Adrenal gland (tissue), 12 donors: ENCODE data around the gene ACER2. TPM values are rescaled to one million over a fixed set of nuclear protein-coding genes. Genes with fewer than 3 reads are reported as not detected.
"Not testable (repeated sequence)": the region's sequence is repeated elsewhere in the genome, so short reads cannot be mapped to it uniquely, and the experiment has no call there.

Experiments used
- DNase-seq, 7 donors: peaks; one replicate each; pipeline ENCODE4 v3.0.0-alpha.2; 2019 to 2020
- H3K27ac ChIP-seq, 5 donors: fragments of 200-600 bp; sonication (generic) in 4 of 5; 1 replicate in 3 of 5; 2 replicates in 2 of 5; pipeline versions ENCODE4 v1.5.1 to v1.8.0; 2016 to 2020; ENCODE audit warnings: mild to moderate bottlenecking in 1 of 5
- H3K27me3 ChIP-seq: fragments of 200-600 bp; 2 replicates; pipeline ENCODE4 v1.8.0; 2021
- H3K36me3 ChIP-seq, 2 donors: fragments of 200-600 bp; replicated peaks in 1 of 2; 1 replicate in 1 of 2; 2 replicates in 1 of 2; pipeline versions ENCODE4 v1.5.1 to v1.8.0; 2018 to 2022
- H3K4me1 ChIP-seq, 2 donors: fragments of 200-600 bp; replicated peaks in 1 of 2; 1 replicate in 1 of 2; 2 replicates in 1 of 2; pipeline versions ENCODE4 v1.5.1 to v1.8.0; 2018 to 2021
- H3K4me3 ChIP-seq, 4 donors: fragments of 200-600 bp; sonication (generic) in 3 of 4; one replicate each; pipeline ENCODE4 v1.5.1; 2016 to 2018
- H3K9me3 ChIP-seq, 3 donors: fragments of 200-600 bp; sonication (generic) in 1 of 3; replicated peaks in 1 of 3; 1 replicate in 2 of 3; 2 replicates in 1 of 3; pipeline versions ENCODE4 v1.5.1 to v1.8.0; 2016 to 2021
- POLR2A ChIP-seq, 2 donors: fragments of 450-650 bp; IDR thresholded peaks; one replicate each; pipeline ENCODE4 v1.6.1; 2017; ENCODE audit warnings: antibody characterized with exemption in 2 of 2, mild to moderate bottlenecking in 2 of 2, moderate library complexity in 1 of 2
- WGBS, 4 donors: extraction: QIAGEN DNeasy Blood & Tissue Kit in 2 of 4; methylation state at CpG; one replicate each; pipeline versions ENCODE4 v1.1.5 to v1.1.7; 2013 to 2017; 5-methylcytosine and 5-hydroxymethylcytosine counted together
- intact Hi-C, 2 donors: fragments of 100-400 bp; cut with DNase I; formaldehyde crosslinking; loops; one replicate each; pipeline versions ENCODE4 v1.14.1 to v1.15.0; 2022 to 2023
- polyA plus RNA-seq, 3 donors: library from polyadenylated mRNA; stranded (reverse); fragments of 200-250 nt in 2 of 3; fragments of 350-450 nt in 1 of 3; fragmentation: Illumina TruSeq in 1 of 3; extraction: RNeasy Lipid Tissue Mini Kit (QIAGEN cat#74804) in 1 of 3; gene quantifications; one replicate each; pipeline ENCODE4 v1.2.3, GENCODE V29; 2013 to 2014
- total RNA-seq, 9 donors: library from RNA; depleted of rRNA in 4 of 9; stranded (reverse); fragments of >200 nt in 4 of 9; fragments of 120-200 nt in 1 of 9; fragmentation: NEBNext Ultra II Directional in 1 of 9; extraction: Animal tissue kit (Norgen Biotek cat#: 25700) in 1 of 9; gene quantifications; one replicate each; pipeline versions ENCODE4 v1.1.0 to v1.2.4, GENCODE V29; 2013 to 2023
- TF ChIP-seq, protein P1 (sequence below), 6 experiments: fragments of 450-650 bp in 4 of 6; fragments of 200-600 bp in 2 of 6; sonication (generic) in 1 of 6; IDR thresholded peaks; 1 replicate in 5 of 6; 2 replicates in 1 of 6; pipeline versions ENCODE4 v1.5.1 to v1.8.0; 2016 to 2021; ENCODE audit warnings: antibody characterized with exemption in 6 of 6, mild to moderate bottlenecking in 2 of 6, moderate library complexity in 1 of 6
- donor health status: healthy with polysubstance abuse.
- donor health status: Bipolar disorder and iron deficiency.
- donor health status: DM: yes; HTN: yes; CAD: no.
- donor health status: DM: no; HTN: no; CAD: no.
- donor health status: DM: no; HTN: no; CAD: no.
- donor health status: DM: yes; HTN: yes; CAD: no.

ACER2 gene
- total and polyA plus RNA-seq, 12 donors: 0.24 to 10.0 (median 5.3) TPM

DNA sequence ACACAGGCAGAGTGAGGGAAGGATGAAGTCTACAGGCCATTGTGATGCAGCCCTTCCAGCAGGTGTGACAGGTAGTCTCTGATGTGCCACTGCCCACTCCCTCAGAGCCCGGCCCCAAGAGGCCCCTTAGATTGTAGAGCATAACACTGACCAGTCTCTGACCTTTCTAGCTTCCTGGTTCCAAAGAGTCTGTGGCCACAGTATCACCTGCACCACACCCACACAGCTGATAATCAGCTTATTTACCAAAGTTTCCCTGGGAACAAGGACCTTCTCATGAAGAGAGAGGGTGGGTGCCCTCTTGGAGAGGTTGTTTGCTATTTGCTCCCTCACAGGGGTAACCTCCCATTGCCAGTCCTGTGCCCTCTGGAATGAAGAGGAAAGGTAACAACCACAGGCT, 11.0 kb upstream of the ACER2 start:
- Histone ChIP-seq H3K4me3 (no peak overlapping the region), H3K4me1 (no peaks in the 10 kb centered on the region), H3K27me3 (no peaks in the 10 kb centered on the region), H3K27ac (no peak overlapping the region), H3K36me3 (no peaks in the 10 kb centered on the region), H3K9me3 (no peaks in the 10 kb centered on the region)
- DNase-seq: no peak
- intact Hi-C loops: no loop called here
- TF ChIP-seq, protein P1, sequence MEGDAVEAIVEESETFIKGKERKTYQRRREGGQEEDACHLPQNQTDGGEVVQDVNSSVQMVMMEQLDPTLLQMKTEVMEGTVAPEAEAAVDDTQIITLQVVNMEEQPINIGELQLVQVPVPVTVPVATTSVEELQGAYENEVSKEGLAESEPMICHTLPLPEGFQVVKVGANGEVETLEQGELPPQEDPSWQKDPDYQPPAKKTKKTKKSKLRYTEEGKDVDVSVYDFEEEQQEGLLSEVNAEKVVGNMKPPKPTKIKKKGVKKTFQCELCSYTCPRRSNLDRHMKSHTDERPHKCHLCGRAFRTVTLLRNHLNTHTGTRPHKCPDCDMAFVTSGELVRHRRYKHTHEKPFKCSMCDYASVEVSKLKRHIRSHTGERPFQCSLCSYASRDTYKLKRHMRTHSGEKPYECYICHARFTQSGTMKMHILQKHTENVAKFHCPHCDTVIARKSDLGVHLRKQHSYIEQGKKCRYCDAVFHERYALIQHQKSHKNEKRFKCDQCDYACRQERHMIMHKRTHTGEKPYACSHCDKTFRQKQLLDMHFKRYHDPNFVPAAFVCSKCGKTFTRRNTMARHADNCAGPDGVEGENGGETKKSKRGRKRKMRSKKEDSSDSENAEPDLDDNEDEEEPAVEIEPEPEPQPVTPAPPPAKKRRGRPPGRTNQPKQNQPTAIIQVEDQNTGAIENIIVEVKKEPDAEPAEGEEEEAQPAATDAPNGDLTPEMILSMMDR (IDR thresholded peaks at IDR 0.05): no peak
- TF ChIP-seq POLR2A (IDR thresholded peaks at IDR 0.05): no peak
- WGBS, 4 donors: 78 to 84% (median 81%) methylated on average over 1 of the region's 1 CpG

DNA sequence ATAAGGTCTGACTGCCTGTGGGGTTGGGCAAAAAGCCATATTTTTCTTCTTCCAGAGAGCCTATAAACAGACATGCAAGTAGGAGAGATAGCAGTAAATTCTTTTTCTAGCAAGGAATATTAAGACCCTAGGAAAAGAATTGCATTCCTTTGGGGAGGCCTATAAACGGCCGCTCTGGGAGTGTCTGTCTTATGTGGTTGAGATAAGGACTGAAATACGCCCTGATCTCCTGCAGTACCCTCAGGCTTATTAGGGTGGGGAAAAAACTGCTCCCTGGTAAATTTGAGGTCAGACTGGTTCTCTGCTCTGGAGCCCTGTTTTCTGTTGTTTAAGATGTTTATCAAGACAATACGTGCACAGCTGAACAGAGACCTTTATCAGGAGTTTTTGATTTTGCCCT, 5.6 kb upstream of the ACER2 start:
- H3K27ac ChIP-seq, H3K36me3 ChIP-seq, intact Hi-C loops, H3K27me3 ChIP-seq, DNase-seq, H3K4me3 ChIP-seq, H3K9me3 ChIP-seq, H3K4me1 ChIP-seq: not testable (repeated sequence)
- 83 to 94% (median 88%) methylated on average over 4 of the region's 4 CpGs for WGBS, 4 donors

DNA sequence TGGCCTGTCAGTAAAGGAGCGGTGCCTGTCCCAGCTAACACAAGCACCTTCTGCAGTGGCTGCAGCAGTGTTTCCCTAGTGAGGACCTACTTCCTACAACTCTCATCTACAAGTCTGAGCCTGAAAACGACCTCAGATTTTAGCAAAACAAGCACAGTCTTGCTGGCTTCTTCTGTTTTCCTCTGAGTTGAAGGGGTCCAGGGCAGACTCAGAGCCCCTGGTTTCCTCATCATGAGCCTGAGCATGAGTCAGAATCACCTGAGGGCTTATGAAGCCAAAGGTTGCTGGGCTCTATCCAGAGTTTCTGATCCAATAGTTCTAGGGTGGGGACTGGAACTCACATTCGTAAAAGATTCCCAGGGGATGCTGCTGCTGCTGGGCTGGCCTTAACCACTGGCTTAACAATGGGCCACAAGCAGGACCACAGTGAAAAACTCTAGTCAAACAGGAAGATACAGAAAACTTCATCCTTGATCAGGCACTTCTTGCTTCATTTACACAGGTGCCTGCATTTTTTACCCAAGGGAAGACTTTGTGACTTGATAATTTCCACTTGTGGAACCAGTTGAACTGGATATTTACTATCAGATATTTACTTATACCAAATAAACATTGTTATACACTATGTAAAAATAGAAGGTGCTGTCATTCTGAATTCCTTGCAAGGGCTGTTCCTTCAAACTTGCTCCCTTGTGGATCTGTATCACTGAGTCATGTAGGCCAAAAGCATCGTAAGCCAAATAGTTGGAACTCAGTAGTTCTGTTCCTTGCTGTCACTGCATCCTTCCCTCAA, 4.3 kb upstream of the ACER2 start:
- Histone ChIP-seq H3K9me3 (no peaks in the 10 kb centered on the region), H3K27ac (no peak overlapping the region), H3K4me3 (no peak overlapping the region), H3K4me1 (peaks cover 0 to under 1% of the 10 kb centered on the region in 2 donors), H3K36me3 (no peaks in the 10 kb centered on the region), H3K27me3 (no peaks in the 10 kb centered on the region)
- no peak for TF ChIP-seq POLR2A (IDR thresholded peaks at IDR 0.05)
- TF ChIP-seq, protein P1 (IDR thresholded peaks at IDR 0.05): no peak
- intact Hi-C loops: no loop called here
- WGBS, 4 donors: 84 to 89% (median 87%) methylated on average over 4 of the region's 4 CpGs
- no peak for DNase-seq

DNA sequence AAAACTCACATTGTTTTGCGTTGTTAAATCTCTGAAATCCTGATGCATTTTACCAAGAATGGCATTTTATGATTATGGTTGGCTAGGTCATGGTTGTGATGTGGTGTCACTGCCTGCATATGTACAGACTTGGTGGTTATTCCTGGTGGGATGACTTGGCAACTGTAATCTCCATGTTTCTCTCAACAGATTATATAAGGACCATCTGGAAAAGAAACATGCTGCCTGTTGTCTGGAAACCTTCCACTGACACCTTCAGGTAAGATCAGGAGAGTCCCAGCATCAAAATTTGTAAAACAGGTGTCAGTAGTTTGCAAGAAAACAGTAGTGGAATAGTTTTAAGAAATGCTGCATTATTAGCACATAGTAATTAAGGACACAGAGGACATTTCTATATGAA, 3.0 kb upstream of the ACER2 start:
- H3K27ac ChIP-seq: no peak overlapping the region
- H3K36me3 ChIP-seq: no peaks in the 10 kb centered on the region
- WGBS, 4 donors: 87 to 100% (median 91%) methylated on average over 1 of the region's 1 CpG
- no peaks in the 10 kb centered on the region for H3K27me3 ChIP-seq
- H3K4me1 ChIP-seq: peaks cover 6 to 8% of the 10 kb centered on the region in 2 donors
- DNase-seq: no peak
- no peaks in the 10 kb centered on the region for H3K9me3 ChIP-seq
- no peak overlapping the region for H3K4me3 ChIP-seq
- no peak for TF ChIP-seq POLR2A (IDR thresholded peaks at IDR 0.05)
- TF ChIP-seq, protein P1 (IDR thresholded peaks at IDR 0.05): no peak
- intact Hi-C loops: no loop called here

DNA sequence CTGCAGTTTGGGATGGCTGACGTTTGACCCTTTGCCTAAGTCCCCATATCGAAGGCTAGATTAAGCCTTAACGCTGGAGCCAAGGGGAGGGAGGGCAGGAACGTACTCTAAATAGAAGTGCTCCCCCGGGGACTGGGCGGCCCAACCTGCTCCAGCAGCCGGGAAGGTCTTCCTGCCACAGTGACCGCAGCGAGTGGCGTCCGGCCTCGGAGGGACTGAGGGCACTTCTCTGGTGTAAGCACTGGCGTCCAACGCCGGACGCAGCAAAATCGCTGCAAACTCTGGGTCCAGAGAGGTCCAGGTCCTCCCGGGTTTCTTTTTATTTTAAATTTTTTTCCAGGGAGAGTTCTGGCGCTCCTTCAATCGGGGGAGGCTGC, 505 bp upstream of the ACER2 start:
- no peaks in the 10 kb centered on the region for H3K27me3 ChIP-seq
- H3K4me1 ChIP-seq: peaks cover 6 to 8% of the 10 kb centered on the region in 2 donors
- WGBS, 4 donors: 0 to 4% (median 2%) methylated on average over 2 to 20 of the region's 20 CpGs
- H3K27ac ChIP-seq: peak overlapping the region in 4 of 5 donors; percentile 71 to 90 (median 85)
- intact Hi-C loops: no loop called here
- no peaks in the 10 kb centered on the region for H3K36me3 ChIP-seq
- DNase-seq: peak in 2 of 7 donors; percentile 67 to 69
- no peaks in the 10 kb centered on the region for H3K9me3 ChIP-seq
- peak overlapping the region in 2 of 4 donors; percentile 51 to 82 for H3K4me3 ChIP-seq
- TF ChIP-seq, protein P1 (IDR thresholded peaks at IDR 0.05): no peak
- TF ChIP-seq POLR2A (IDR thresholded peaks at IDR 0.05): no peak
